ENCODE data around the gene EFCAB11. TPM values are rescaled to one million over a fixed set of nuclear protein-coding genes. Genes with fewer than 3 reads are reported as not detected.
A peak's percentile ranks its signal among the peaks of the same experiment; 100 is the strongest.

EFCAB11 gene
- total RNA-seq, 1 experiment from 2014 or later, result 15.5 TPM

DNA sequence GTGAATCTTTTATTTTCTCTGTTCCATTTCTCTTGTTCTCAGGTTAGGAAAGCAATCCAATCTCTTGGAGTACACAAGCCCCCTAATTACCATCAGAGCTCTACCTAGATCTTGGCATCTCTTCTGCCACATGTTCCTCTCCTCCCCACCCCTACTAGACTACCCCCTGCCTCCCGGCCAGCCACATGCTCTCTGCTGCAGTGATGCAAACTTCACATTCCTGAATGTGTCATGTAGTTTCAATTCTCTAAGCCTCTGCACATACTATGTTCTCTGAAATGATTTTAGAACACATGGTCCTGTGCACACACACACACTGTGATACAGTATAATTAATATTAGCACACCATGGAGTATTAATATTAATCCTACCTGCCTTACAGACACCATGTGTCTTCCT lies 104.6 kb downstream of the EFCAB11 start:
- Mint-ChIP-seq H3K27ac (no peak overlapping the region), H3K36me3 (0 out of 2 replicates have a peak, but pooled peaks cover 2% of the 10 kb centered on the region), H3K9me3 (peaks cover 8% of the 10 kb centered on the region), H3K27me3 (ENCODE audit: low read depth) (no peaks in the 10 kb centered on the region), H3K4me3 (no peak overlapping the region), H3K4me1 (peaks cover 14% of the 10 kb centered on the region)
- POLR2A ChIA-PET, result no interaction called here
- ATAC-seq, result 0 out of 2 replicates have a peak, but pooled peaks have one; percentile 39
- DNase-seq (ENCODE audit: low spot score), result no peak
- CTCF ChIA-PET, result no interaction called here
- TF ChIP-seq, protein P1, sequence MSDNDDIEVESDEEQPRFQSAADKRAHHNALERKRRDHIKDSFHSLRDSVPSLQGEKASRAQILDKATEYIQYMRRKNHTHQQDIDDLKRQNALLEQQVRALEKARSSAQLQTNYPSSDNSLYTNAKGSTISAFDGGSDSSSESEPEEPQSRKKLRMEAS (CRISPR knock-in tag; IDR thresholded peaks at IDR 0.05), result 0 out of 2 replicates have a peak, but pooled peaks have one; percentile 11
- TF ChIP-seq, protein P2, sequence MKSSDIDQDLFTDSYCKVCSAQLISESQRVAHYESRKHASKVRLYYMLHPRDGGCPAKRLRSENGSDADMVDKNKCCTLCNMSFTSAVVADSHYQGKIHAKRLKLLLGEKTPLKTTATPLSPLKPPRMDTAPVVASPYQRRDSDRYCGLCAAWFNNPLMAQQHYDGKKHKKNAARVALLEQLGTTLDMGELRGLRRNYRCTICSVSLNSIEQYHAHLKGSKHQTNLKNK (CRISPR knock-in tag; IDR thresholded peaks at IDR 0.05), result no peak
- TF ChIP-seq ATF6 (CRISPR knock-in tag; IDR thresholded peaks at IDR 0.05) (no peak), ESRRA (CRISPR knock-in tag; IDR thresholded peaks at IDR 0.05; ENCODE audit: borderline replicate concordance) (no peak), FOXP1 (CRISPR knock-in tag; IDR thresholded peaks at IDR 0.05; ENCODE audit: borderline replicate concordance) (no peak), ZNF317 (CRISPR knock-in tag; IDR thresholded peaks at IDR 0.05; ENCODE audit: borderline replicate concordance, low read depth) (no peak)
- TF ChIP-seq, protein P3, sequence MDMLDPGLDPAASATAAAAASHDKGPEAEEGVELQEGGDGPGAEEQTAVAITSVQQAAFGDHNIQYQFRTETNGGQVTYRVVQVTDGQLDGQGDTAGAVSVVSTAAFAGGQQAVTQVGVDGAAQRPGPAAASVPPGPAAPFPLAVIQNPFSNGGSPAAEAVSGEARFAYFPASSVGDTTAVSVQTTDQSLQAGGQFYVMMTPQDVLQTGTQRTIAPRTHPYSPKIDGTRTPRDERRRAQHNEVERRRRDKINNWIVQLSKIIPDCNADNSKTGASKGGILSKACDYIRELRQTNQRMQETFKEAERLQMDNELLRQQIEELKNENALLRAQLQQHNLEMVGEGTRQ (CRISPR knock-in tag; IDR thresholded peaks at IDR 0.05), result no peak

GRCh38 chr14:89848165-89848564 lies 106.4 kb downstream of the EFCAB11 start:
- no peak for ATAC-seq
- Mint-ChIP-seq H3K36me3 (0 out of 2 replicates have a peak, but pooled peaks cover 2% of the 10 kb centered on the region), H3K9me3 (peaks cover 8% of the 10 kb centered on the region), H3K4me3 (no peak overlapping the region), H3K27me3 (ENCODE audit: low read depth) (no peaks in the 10 kb centered on the region), H3K4me1 (peaks cover 14% of the 10 kb centered on the region), H3K27ac (no peak overlapping the region)
- TF ChIP-seq ZNF423 (CRISPR knock-in tag; IDR thresholded peaks at IDR 0.05) (no peak), IRF2 (CRISPR knock-in tag; IDR thresholded peaks at IDR 0.05; ENCODE audit: borderline replicate concordance, low read depth) (no peak), NFE2L1 (CRISPR knock-in tag; IDR thresholded peaks at IDR 0.05) (no peak), AR (CRISPR knock-in tag; IDR thresholded peaks at IDR 0.05) (no peak), FOXJ3 (CRISPR knock-in tag; IDR thresholded peaks at IDR 0.05; ENCODE audit: borderline replicate concordance) (no peak), GRHL2 (CRISPR knock-in tag; IDR thresholded peaks at IDR 0.05; ENCODE audit: insufficient replicate concordance, severe bottlenecking) (no peak), CREM (CRISPR knock-in tag; IDR thresholded peaks at IDR 0.05) (no peak), ZNF396 (CRISPR knock-in tag; IDR thresholded peaks at IDR 0.05; ENCODE audit: borderline replicate concordance) (no peak), TEAD4 (CRISPR knock-in tag; IDR thresholded peaks at IDR 0.05) (no peak)
- TF ChIP-seq, protein P4, sequence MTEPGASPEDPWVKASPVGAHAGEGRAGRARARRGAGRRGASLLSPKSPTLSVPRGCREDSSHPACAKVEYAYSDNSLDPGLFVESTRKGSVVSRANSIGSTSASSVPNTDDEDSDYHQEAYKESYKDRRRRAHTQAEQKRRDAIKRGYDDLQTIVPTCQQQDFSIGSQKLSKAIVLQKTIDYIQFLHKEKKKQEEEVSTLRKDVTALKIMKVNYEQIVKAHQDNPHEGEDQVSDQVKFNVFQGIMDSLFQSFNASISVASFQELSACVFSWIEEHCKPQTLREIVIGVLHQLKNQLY (CRISPR knock-in tag; IDR thresholded peaks at IDR 0.05), result no peak
- DNase-seq (ENCODE audit: low spot score), result no peak
- POLR2A ChIA-PET, result no interaction called here
- CTCF ChIA-PET, result interaction anchor here (1.2 kb wide), 1 partner anchor 43 kb away, joined by 5 read pairs; no protein-coding TSS in a partner anchor
